BE2C (cell line): ENCODE results near the gene CAMK1D.

ENCODE experiments used
- DNase-seq: peaks from one replicate; pipeline ENCODE4 v3.0.0-alpha.2; 2020
- H3K27me3 ChIP-seq: fragments of 250-450 bp; sonication (Bioruptor Pico); 2 replicates; pipeline ENCODE4 v1.5.1; 2020; ENCODE audit warnings: mild to moderate bottlenecking
- H3K36me3 ChIP-seq: fragments of 250-450 bp; sonication (Bioruptor Pico); 2 replicates; pipeline ENCODE4 v1.5.1; 2020; ENCODE audit warnings: mild to moderate bottlenecking
- H3K4me1 ChIP-seq: fragments of 250-450 bp; sonication (Bioruptor Pico); 2 replicates; pipeline ENCODE4 v1.5.1; 2020
- H3K4me3 ChIP-seq: 2 replicates; pipeline ENCODE4 v1.5.1; 2011; ENCODE audit warnings: low read depth, low read length
- H3K9me3 ChIP-seq: fragments of 250-450 bp; sonication (Bioruptor Pico); 2 replicates; pipeline ENCODE4 v1.5.1; 2020
- TF ChIP-seq, protein P1 (sequence below): IDR thresholded peaks from 2 replicates; pipeline ENCODE4 v1.5.1; 2012; ENCODE audit warnings: mild to moderate bottlenecking, low read depth, low read length

Gene CAMK1D

DNA sequence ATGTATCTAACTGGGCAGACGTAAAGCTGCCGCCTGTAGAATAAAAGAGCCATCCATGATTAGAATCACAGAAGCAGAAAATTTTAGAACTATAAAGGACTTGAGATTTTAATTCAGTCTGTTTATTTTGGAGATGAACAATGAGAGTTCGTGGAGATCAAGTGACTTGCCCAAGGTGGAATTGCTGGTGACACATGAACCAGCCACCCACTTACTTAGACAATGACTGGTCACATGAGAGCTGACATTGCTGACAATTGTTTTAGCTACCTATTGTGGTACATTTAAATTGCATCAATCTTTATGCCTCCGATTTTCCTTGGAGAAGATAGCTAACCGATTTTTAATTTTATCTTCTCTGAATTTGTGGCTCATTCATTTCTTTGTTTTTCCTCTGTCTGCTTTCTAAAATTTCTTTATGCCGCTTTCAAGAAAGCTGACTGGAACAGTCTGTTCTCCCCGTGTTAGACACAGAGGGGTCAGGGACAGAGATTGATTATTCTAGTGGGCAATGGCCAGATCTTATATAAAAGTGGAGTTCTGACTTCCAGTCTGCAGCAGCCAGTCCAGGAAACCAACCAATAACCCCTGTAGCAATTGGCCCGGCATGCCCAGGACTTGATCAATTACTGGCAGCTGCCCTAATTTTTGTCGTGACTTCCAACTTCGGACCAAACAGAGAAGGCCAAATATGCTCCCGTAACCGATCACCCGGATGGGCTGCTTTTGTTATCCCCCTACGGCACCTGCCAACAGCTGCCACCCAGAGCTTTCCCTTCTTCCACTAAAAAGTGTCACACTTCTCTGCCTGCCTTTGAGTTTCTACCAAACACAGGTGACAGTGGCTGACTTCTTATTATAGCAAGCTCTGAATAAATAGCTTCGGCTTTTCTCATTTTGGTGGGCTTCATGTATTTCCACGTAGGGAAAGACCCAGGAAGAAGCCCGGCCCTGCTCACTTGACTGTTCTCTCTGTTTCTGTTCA is 241.6 kb downstream of the CAMK1D start:
- H3K9me3 ChIP-seq = no peaks in the 10 kb centered on the region
- no peak overlapping the region for H3K4me3 ChIP-seq
- no peaks in the 10 kb centered on the region for H3K27me3 ChIP-seq
- TF ChIP-seq, protein P1, sequence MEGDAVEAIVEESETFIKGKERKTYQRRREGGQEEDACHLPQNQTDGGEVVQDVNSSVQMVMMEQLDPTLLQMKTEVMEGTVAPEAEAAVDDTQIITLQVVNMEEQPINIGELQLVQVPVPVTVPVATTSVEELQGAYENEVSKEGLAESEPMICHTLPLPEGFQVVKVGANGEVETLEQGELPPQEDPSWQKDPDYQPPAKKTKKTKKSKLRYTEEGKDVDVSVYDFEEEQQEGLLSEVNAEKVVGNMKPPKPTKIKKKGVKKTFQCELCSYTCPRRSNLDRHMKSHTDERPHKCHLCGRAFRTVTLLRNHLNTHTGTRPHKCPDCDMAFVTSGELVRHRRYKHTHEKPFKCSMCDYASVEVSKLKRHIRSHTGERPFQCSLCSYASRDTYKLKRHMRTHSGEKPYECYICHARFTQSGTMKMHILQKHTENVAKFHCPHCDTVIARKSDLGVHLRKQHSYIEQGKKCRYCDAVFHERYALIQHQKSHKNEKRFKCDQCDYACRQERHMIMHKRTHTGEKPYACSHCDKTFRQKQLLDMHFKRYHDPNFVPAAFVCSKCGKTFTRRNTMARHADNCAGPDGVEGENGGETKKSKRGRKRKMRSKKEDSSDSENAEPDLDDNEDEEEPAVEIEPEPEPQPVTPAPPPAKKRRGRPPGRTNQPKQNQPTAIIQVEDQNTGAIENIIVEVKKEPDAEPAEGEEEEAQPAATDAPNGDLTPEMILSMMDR = no peak
- no peaks in the 10 kb centered on the region for H3K4me1 ChIP-seq
- DNase-seq = no peak
- no peaks in the 10 kb centered on the region for H3K36me3 ChIP-seq

DNA sequence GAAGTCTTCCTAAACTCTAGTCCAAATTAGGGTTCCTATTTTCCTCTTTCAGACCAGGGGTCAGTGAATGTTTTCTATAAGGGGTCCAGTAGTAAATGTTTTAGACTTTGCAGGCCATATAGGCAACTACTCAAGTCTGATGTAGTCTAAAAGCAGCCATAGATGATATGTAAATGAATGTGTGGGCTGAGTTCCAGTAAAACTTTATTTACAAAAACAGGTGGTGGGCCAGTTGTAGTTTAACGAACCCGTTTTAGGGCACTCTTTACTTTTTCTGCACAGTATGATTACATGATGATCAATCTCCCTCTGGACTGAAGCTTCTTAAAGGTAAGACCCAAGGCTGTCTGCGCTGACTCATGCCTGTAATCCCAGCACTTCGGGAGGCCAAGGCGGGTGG is 243.6 kb downstream of the CAMK1D start:
- Histone ChIP-seq H3K4me3 (no peak overlapping the region), H3K27me3 (no peaks in the 10 kb centered on the region), H3K4me1 (no peaks in the 10 kb centered on the region), H3K36me3 (no peaks in the 10 kb centered on the region), H3K9me3 (no peaks in the 10 kb centered on the region)
- DNase-seq = no peak
- TF ChIP-seq, protein P1 = no peak

DNA sequence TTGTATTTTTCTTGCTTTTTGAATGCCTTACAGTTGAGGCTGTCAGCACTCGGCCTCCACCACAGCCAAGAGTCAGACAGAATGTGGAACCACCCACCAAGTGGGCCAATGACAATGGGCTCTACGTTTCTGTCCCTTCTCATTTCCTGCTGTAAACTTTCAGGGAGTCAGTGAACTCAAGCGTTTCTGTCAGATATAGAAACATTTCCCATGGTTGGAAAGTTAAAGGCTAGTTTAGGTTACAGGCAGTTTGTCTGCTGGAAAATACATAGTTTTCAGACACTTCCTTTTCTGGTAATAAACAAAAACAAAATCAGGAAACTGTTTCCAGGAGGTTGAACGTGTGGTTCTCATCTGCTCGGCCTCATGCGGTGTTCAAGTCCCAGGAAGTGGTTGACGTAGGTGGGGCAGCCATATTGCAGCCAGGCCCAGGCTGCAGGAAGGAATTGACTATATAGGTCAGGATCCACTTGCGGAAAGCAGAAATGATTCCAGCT is 245.1 kb downstream of the CAMK1D start:
- no peaks in the 10 kb centered on the region for H3K36me3 ChIP-seq
- no peaks in the 10 kb centered on the region for H3K9me3 ChIP-seq
- TF ChIP-seq, protein P1 = no peak
- no peaks in the 10 kb centered on the region for H3K27me3 ChIP-seq
- no peak overlapping the region for H3K4me3 ChIP-seq
- H3K4me1 ChIP-seq = no peaks in the 10 kb centered on the region
- DNase-seq = no peak

DNA sequence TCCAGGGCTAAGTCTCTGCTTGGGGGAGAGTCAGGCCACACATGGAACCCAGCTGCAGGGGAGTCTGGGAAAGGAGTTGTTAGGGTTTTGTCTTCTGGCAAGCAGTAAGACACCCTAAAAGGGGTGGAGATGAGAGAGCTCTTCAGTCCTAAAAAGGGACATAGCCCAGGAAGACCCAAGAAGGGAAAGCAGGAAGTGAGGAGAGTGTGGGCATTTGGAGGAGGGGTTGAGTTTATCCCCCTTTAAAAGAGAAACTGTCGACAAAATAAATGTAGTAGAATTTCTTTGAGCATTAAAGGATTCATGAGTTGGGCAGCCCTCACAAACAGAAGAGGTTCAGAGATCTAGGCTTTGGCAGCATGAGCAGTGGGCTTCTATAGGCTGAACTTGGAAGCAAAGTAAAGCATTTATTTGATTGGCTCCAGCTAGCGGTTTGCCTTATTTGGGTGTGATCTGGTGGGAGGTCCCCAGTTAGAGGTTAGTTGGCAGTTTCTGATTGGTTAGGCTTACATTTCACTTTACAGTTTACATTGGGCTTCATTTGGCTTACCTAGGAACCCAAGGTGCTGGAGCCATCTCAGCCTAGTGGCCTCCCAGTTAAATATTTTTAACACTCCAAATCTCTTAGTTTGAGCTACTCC is 246.7 kb downstream of the CAMK1D start:
- Histone ChIP-seq H3K36me3 (no peaks in the 10 kb centered on the region), H3K4me3 (no peak overlapping the region), H3K4me1 (no peaks in the 10 kb centered on the region), H3K27me3 (no peaks in the 10 kb centered on the region), H3K9me3 (no peaks in the 10 kb centered on the region)
- TF ChIP-seq, protein P1 = no peak
- DNase-seq = no peak

DNA sequence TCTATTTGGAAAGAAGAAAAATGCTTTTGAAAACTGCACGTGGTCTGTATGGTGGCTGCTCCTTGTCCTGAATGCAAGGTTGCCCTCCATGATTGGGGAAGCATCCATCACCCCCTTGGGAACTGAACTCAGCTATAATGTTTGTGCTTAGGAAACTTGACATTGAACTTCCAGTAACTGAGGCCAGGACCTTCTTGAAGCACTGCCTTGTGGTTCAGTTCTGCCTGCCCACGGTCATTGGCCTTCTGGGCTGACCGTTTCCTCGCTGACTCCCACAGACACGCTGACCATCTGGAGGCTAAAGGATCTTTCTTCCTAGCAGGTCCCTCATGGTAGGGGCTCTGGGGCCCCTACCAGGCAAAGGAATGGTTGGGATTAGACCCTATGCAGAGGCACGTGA is 247.8 kb downstream of the CAMK1D start:
- no peak overlapping the region for H3K4me3 ChIP-seq
- H3K36me3 ChIP-seq = no peaks in the 10 kb centered on the region
- H3K4me1 ChIP-seq = no peaks in the 10 kb centered on the region
- TF ChIP-seq, protein P1 = no peak
- no peaks in the 10 kb centered on the region for H3K9me3 ChIP-seq
- no peaks in the 10 kb centered on the region for H3K27me3 ChIP-seq
- DNase-seq = no peak
